Vagina (tissue), 2 donors: Measurements from ENCODE around the gene ACAA1.

Source experiments
- POLR2A ChIP-seq, 2 donors: fragments of 450-650 bp; IDR thresholded peaks; one replicate each; pipeline ENCODE4 v1.6.1; 2017; ENCODE audit warnings: antibody characterized with exemption in 2 of 2, mild to moderate bottlenecking in 2 of 2, moderate library complexity in 2 of 2
- POLR2AphosphoS5 ChIP-seq, 2 donors: sonication (generic); formaldehyde crosslinking; IDR thresholded peaks; one replicate each; pipeline ENCODE4 v1.9.0; 2017; ENCODE audit warnings: antibody characterized with exemption in 2 of 2, mild to moderate bottlenecking in 2 of 2, low read depth in 1 of 2; ENCODE audit not compliant: insufficient read depth in 1 of 2
- TF ChIP-seq, protein P1 (sequence below), 3 experiments: fragments of 450-650 bp in 2 of 3; fragments of 200-600 bp in 1 of 3; sonication (generic) in 1 of 3; IDR thresholded peaks; one replicate each; pipeline ENCODE4 v1.5.1; 2017 to 2019; ENCODE audit warnings: antibody characterized with exemption in 3 of 3, mild to moderate bottlenecking in 2 of 3, moderate library complexity in 2 of 3

DNA sequence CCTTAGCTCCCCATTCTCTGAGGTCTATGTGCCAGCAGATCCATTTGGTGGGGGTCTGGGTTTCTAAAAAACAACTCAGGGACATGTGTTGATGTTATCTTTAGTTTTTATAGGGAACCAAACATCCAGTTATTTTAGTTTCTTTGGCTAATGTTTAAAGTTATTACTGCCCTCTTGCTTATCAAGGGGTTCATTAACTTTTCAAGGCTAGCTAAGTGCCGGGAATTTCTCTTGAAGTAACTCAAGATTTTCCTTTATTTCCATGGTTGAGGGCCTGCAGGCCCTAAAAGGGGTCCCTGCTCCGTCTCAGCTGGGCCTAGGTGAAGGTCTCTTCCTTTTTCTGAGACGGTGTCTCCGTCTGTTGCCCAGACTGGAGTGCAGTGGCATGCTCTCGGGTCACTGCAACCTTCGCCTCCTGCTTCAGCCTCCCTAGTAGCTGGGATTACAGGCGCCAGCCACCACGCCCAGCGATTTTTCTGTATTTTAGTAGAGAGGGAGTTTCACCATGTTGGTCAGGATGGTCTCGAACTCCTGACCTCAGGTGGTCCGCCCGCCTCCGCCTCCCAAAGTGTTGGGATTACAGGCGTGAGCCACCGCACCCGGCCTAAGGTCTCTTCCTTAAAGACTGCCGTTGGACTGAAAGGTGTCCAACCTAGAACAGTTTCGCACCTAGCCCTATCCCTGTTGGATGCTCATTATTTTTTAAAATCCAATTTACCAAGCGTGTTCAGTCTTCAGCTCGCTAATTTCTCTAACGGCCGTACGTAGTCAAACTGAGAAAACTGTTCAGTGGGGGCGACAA lies 27.1 kb upstream of the ACAA1 start:
- TF ChIP-seq, protein P1, sequence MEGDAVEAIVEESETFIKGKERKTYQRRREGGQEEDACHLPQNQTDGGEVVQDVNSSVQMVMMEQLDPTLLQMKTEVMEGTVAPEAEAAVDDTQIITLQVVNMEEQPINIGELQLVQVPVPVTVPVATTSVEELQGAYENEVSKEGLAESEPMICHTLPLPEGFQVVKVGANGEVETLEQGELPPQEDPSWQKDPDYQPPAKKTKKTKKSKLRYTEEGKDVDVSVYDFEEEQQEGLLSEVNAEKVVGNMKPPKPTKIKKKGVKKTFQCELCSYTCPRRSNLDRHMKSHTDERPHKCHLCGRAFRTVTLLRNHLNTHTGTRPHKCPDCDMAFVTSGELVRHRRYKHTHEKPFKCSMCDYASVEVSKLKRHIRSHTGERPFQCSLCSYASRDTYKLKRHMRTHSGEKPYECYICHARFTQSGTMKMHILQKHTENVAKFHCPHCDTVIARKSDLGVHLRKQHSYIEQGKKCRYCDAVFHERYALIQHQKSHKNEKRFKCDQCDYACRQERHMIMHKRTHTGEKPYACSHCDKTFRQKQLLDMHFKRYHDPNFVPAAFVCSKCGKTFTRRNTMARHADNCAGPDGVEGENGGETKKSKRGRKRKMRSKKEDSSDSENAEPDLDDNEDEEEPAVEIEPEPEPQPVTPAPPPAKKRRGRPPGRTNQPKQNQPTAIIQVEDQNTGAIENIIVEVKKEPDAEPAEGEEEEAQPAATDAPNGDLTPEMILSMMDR (IDR thresholded peaks at IDR 0.05), result no peak
- TF ChIP-seq POLR2AphosphoS5 (IDR thresholded peaks at IDR 0.05; ENCODE audit: insufficient read depth in 1 of 2, low read depth in 1 of 2) (no peak), POLR2A (IDR thresholded peaks at IDR 0.05) (no peak)
